A549 (cell line): ENCODE results near the gene TMPRSS12. TPM values are rescaled to one million over a fixed set of nuclear protein-coding genes. Genes with fewer than 3 reads are reported as not detected.

ENCODE experiments used
- ATAC-seq, 2 experiments: fragments of 200-7000 bp in 1 of 2; fragments of >200 bp in 1 of 2; cut with Nextera tagmentation in 1 of 2; cut with Tn5 transposase in 1 of 2; 3 replicates each; pipeline versions ENCODE4 v1.8.0 to v1.9.1; 2018 to 2020; ENCODE audit warnings: mild to moderate bottlenecking in 1 of 2, moderate library complexity in 1 of 2
- CTCF ChIA-PET: fragments of 300-600 bp; sonication (Branson Sonifier 250); formaldehyde crosslinking; extraction: SDS; loops from one replicate; lab custom pipeline; 2021; ENCODE audit warnings: antibody characterized with exemption, inconsistent platforms; lab: Yijun Ruan, JAX
- POLR2A ChIA-PET: fragments of 350-600 bp; formaldehyde crosslinking; extraction: SDS; loops from one replicate; lab custom pipeline; 2021; ENCODE audit warnings: antibody characterized with exemption, inconsistent platforms; lab: Yijun Ruan, JAX
- DNase-seq, 2 experiments: peaks; one replicate each; pipeline versions ENCODE4 v3.0.0 to v3.0.0-alpha.2; 2011 to 2016; ENCODE audit warnings: low read depth in 1 of 2, low spot score in 1 of 2
- FAIRE-seq: peaks from 2 replicates; lab custom pipeline; 2011; peaks lifted over from hg19 to GRCh38; lab: Jason Lieb, UNC
- H3K27ac ChIP-seq, 2 experiments: fragments of >200 bp; sonication (Bioruptor Twin); formaldehyde crosslinking; 3 replicates each; pipeline ENCODE4 v1.5.1; 2016 to 2017
- H3K4me1 ChIP-seq: fragments of >200 bp; sonication (Bioruptor Twin); formaldehyde crosslinking; 3 replicates; pipeline ENCODE4 v1.6.1; 2016
- H3K4me2 ChIP-seq: fragments of >200 bp; sonication (Bioruptor Twin); formaldehyde crosslinking; 3 replicates; pipeline ENCODE4 v1.6.1; 2016
- H3K4me3 ChIP-seq: fragments of >200 bp; sonication (Bioruptor Twin); formaldehyde crosslinking; 3 replicates; pipeline ENCODE4 v1.5.1; 2016
- H3K9me3 ChIP-seq: fragments of >200 bp; sonication (Bioruptor Twin); formaldehyde crosslinking; 3 replicates; pipeline ENCODE4 v1.6.1; 2016
- BCL3 ChIP-seq: fragments of >200 bp; sonication (Bioruptor Twin); formaldehyde crosslinking; IDR thresholded peaks from 3 replicates; pipeline ENCODE4 v1.6.1; 2016
- EP300 ChIP-seq, 2 experiments: fragments of >200 bp; sonication (Bioruptor Twin); formaldehyde crosslinking; IDR thresholded peaks; 2 replicates in 1 of 2; 3 replicates in 1 of 2; pipeline ENCODE4 v1.6.1; 2016 to 2017
- ESRRA ChIP-seq: fragments of 150-350 bp; IDR thresholded peaks from 2 replicates; pipeline ENCODE4 v1.6.1; 2014; ENCODE audit warnings: mild to moderate bottlenecking, low read length, borderline replicate concordance
- GATA3 ChIP-seq: IDR thresholded peaks from 2 replicates; pipeline ENCODE4 v1.6.1; 2012; ENCODE audit warnings: borderline replicate concordance
- HMGXB4 ChIP-seq: fragments of 250-450 bp; sonication (Bioruptor Pico); IDR thresholded peaks from 2 replicates; pipeline ENCODE4 v1.5.0; 2021; ENCODE audit warnings: mild to moderate bottlenecking, moderate library complexity, borderline replicate concordance
- HOXA7 ChIP-seq: fragments of 250-450 bp; sonication (Bioruptor Pico); IDR thresholded peaks from 2 replicates; pipeline ENCODE4 v1.5.0; 2020; ENCODE audit warnings: mild to moderate bottlenecking, moderate library complexity
- NR3C1 ChIP-seq: fragments of >200 bp; sonication (Bioruptor Twin); formaldehyde crosslinking; IDR thresholded peaks from 3 replicates; pipeline ENCODE4 v1.6.1; 2017
- RCOR1 ChIP-seq: fragments of 150-350 bp; IDR thresholded peaks from 2 replicates; pipeline ENCODE4 v1.6.1; 2014; ENCODE audit warnings: antibody characterized with exemption, low read length, low read depth
- SREBF2 ChIP-seq: fragments of 450-650 bp; IDR thresholded peaks from 2 replicates; pipeline ENCODE4 v1.6.1; 2014; ENCODE audit warnings: mild to moderate bottlenecking, moderate library complexity
- ZFP36 ChIP-seq: fragments of 450-650 bp; IDR thresholded peaks from 2 replicates; pipeline ENCODE4 v1.6.1; 2014; ENCODE audit warnings: borderline replicate concordance; ENCODE audit not compliant: partially characterized antibody
- WGBS: methylation state at CpG from one replicate; pipeline ENCODE4 v1.1.6; 2017; ENCODE audit errors: missing lambda C conversion rate; 5-methylcytosine and 5-hydroxymethylcytosine counted together
- polyA plus RNA-seq, 4 experiments: library from polyadenylated mRNA; depleted of rRNA in 3 of 4; stranded (reverse); fragments of >200 nt; fragmentation: RNase III in 1 of 4; extraction: RNeasy Plus Mini Kit Qiagen cat#74134 plus additional on column Dnase treatment in 1 of 4; gene quantifications; 2 replicates in 3 of 4; 3 replicates in 1 of 4; pipeline ENCODE4 v1.2.3, GENCODE V29; 2011 to 2017
- small RNA-seq, 6 experiments: library from RNA; depleted of rRNA; stranded (forward); fragments of <200 nt; gene quantifications; one replicate each; pipeline ENCODE3, GENCODE V24; 2012

TMPRSS12 gene
- polyA plus RNA-seq, 2 of the 4 experiments (the other 2 are of a cell fraction) = not detected

- no peaks in the 10 kb centered on the region for H3K9me3 ChIP-seq
- CTCF ChIA-PET = no interaction called here
- H3K4me1 ChIP-seq = peaks cover 10% of the 10 kb centered on the region; the same call in 1 of the 3 replicates
- ATAC-seq (no peak), FAIRE-seq (no peak), DNase-seq (no peak)
- 51% methylated on average over 6 of the region's 6 CpGs for WGBS
- H3K27ac ChIP-seq = no peak overlapping the region
- no peak overlapping the region for H3K4me3 ChIP-seq
- POLR2A ChIA-PET = interaction anchor here (0.6 kb wide), 1 partner anchor 657 kb away, joined by 3 read pairs; no protein-coding TSS in a partner anchor
- H3K4me2 ChIP-seq = peak overlapping the region; percentile 31
- TF ChIP-seq BCL3 (no peak), SREBF2 (no peak), EP300 (IDR thresholded peaks at IDR 0.05) (no peak), RCOR1 (no peak)
These were observed 92.5 kb downstream of the TMPRSS12 start for GRCh38 chr12:50934981-50935807.

- Histone ChIP-seq H3K4me2 (no peak overlapping the region), H3K4me3 (no peak overlapping the region), H3K4me1 (peaks cover 10% of the 10 kb centered on the region; the same call in 1 of the 3 replicates)
- no peak for FAIRE-seq
- CTCF ChIA-PET = no interaction called here
- ATAC-seq = no peak
- WGBS = 65% methylated on average over 9 of the region's 9 CpGs
- TF ChIP-seq GATA3 (no peak), HOXA7 (CRISPR knock-in tag) (no peak), ESRRA (no peak), HMGXB4 (CRISPR knock-in tag) (no peak), ZFP36 (no peak), NR3C1 (no peak)
- TF ChIP-seq, all 56 proteins: peak for 0
- Histone ChIP-seq H3K9me3 (no peaks in the 10 kb centered on the region), H3K27ac (no peak overlapping the region)
- POLR2A ChIA-PET = no interaction called here
- no peak for DNase-seq
These were observed 94.2 kb downstream of the TMPRSS12 start for GRCh38 chr12:50936821-50937530.

Small RNAs within 50 kb of the gene (small RNA-seq; reads per million reads assigned to genes)
- gene AC013244.2 = 0 reads per million in 6 experiments
- 0 reads per million in 6 experiments for gene RN7SL519P

Other genes with a start within 250 kb of the TMPRSS12 start
- 77.1 and 88.9 TPM in 2 replicates for gene ATF1, start 78.8 kb upstream of the TMPRSS12 start, polyA plus RNA-seq (2011; rRNA removed)
- 30.9 to 35.9 TPM (median 34.2 TPM) in 3 replicates for gene ATF1, start 78.8 kb upstream of the TMPRSS12 start, polyA plus RNA-seq (2017; fragmentation: RNase III; extraction: RNeasy Plus Mini Kit Qiagen cat#74134 plus additional on column Dnase treatment)
- not detected in 2 replicates for gene HIGD1C, start 109.6 kb downstream of the TMPRSS12 start, polyA plus RNA-seq (2011; rRNA removed)
- gene HIGD1C, start 109.6 kb downstream of the TMPRSS12 start, polyA plus RNA-seq (2017; fragmentation: RNase III; extraction: RNeasy Plus Mini Kit Qiagen cat#74134 plus additional on column Dnase treatment) = not detected in 3 replicates
- 80.7 and 82.6 TPM in 2 replicates for gene SLC11A2, start 183.5 kb downstream of the TMPRSS12 start, polyA plus RNA-seq (2011; rRNA removed)
- 28.3 to 31.6 TPM (median 30.8 TPM) in 3 replicates for gene SLC11A2, start 183.5 kb downstream of the TMPRSS12 start, polyA plus RNA-seq (2017; fragmentation: RNase III; extraction: RNeasy Plus Mini Kit Qiagen cat#74134 plus additional on column Dnase treatment)
- 72.9 and 83.0 TPM in 2 replicates for gene LETMD1, start 205.4 kb downstream of the TMPRSS12 start, polyA plus RNA-seq (2011; rRNA removed)
- gene LETMD1, start 205.4 kb downstream of the TMPRSS12 start, polyA plus RNA-seq (2017; fragmentation: RNase III; extraction: RNeasy Plus Mini Kit Qiagen cat#74134 plus additional on column Dnase treatment) = 29.6 to 35.9 TPM (median 31.5 TPM) in 3 replicates
- 20.3 and 21.6 TPM in 2 replicates for gene CSRNP2, start 240.7 kb downstream of the TMPRSS12 start, polyA plus RNA-seq (2011; rRNA removed)
- gene CSRNP2, start 240.7 kb downstream of the TMPRSS12 start, polyA plus RNA-seq (2017; fragmentation: RNase III; extraction: RNeasy Plus Mini Kit Qiagen cat#74134 plus additional on column Dnase treatment) = 9.9 to 11.1 TPM (median 10.3 TPM) in 3 replicates